Activated T-helper 1 cell treated with anti-CD3 and anti-CD28 coated beads, Interleukin-12 subunit alpha, Interleukin-12 subunit beta, Interleukin-2, Interleukin-4 antibody, amounts not matched to agents 30 ng/mL and 10 ng/mL and 1 ng/mL, durations not matched to agents 14 hours and 24 hours and 36 hours (primary cell): ENCODE data around the gene TMPRSS13. TPM values are rescaled to one million over a fixed set of nuclear protein-coding genes. Genes with fewer than 3 reads are reported as not detected.
"Not testable (repeated sequence)": the region's sequence is repeated elsewhere in the genome, so short reads cannot be mapped to it uniquely, and the experiment has no call there.

ENCODE experiments used
- DNase-seq: peaks from one replicate; pipeline ENCODE4 v3.0.0; 2021; ENCODE audit warnings: low spot score
- H3K27ac Mint-ChIP-seq: one replicate; pipeline ENCODE4 v1.8.0; 2021; ENCODE audit warnings: mild to moderate bottlenecking, mixed read lengths
- H3K27me3 Mint-ChIP-seq: one replicate; pipeline ENCODE4 v1.8.0; 2022; ENCODE audit warnings: mild to moderate bottlenecking, moderate library complexity, mixed read lengths; ENCODE audit not compliant: insufficient read depth
- H3K36me3 Mint-ChIP-seq: one replicate; pipeline ENCODE4 v1.8.0; 2021; ENCODE audit warnings: low read depth, mixed read lengths
- H3K4me1 Mint-ChIP-seq: one replicate; pipeline ENCODE4 v1.8.0; 2021; ENCODE audit warnings: low read depth, mixed read lengths
- H3K4me3 Mint-ChIP-seq: one replicate; pipeline ENCODE4 v1.8.0; 2021; ENCODE audit warnings: mild to moderate bottlenecking, moderate library complexity, mixed read lengths
- H3K9me3 Mint-ChIP-seq: one replicate; pipeline ENCODE4 v1.8.0; 2021; ENCODE audit warnings: mixed read lengths
- intact Hi-C: fragments of 100-400 bp; cut with micrococcal nuclease; formaldehyde crosslinking; loops from one replicate; pipeline ENCODE4 v1.15.1; 2024
- total RNA-seq: library from RNA; stranded (reverse); gene quantifications from 2 replicates; pipeline ENCODE4 v1.2.3, GENCODE V29; 2022

The TMPRSS13 gene
- total RNA-seq, 1 donor from 2014 or later: 1.5 TPM

DNA sequence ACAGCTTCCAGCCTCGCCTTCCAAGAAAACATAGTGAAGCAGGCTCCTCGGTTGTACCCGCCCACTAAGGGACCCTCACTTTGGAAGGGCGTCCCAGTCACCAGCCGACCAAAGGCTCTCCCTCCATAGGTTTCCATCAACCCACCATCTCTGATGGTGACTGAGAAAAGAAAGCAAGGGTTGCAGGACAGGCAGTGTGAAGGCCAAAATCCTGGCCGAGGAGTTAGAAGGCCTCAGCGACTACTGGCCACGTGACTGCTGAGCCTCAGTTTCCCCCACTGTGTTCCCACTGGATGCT lies 55.4 kb downstream of the TMPRSS13 start:
- no peaks in the 10 kb centered on the region for H3K36me3 Mint-ChIP-seq
- no peak overlapping the region for H3K4me3 Mint-ChIP-seq
- no peak overlapping the region for H3K27ac Mint-ChIP-seq
- H3K27me3 Mint-ChIP-seq: peaks cover 55% of the 10 kb centered on the region
- peaks cover 23% of the 10 kb centered on the region for H3K4me1 Mint-ChIP-seq
- intact Hi-C loops: loop anchor here (2.0 kb wide), 1 partner anchor 33 kb away; no protein-coding TSS in a partner anchor
- H3K9me3 Mint-ChIP-seq: no peaks in the 10 kb centered on the region
- DNase-seq: no peak

DNA sequence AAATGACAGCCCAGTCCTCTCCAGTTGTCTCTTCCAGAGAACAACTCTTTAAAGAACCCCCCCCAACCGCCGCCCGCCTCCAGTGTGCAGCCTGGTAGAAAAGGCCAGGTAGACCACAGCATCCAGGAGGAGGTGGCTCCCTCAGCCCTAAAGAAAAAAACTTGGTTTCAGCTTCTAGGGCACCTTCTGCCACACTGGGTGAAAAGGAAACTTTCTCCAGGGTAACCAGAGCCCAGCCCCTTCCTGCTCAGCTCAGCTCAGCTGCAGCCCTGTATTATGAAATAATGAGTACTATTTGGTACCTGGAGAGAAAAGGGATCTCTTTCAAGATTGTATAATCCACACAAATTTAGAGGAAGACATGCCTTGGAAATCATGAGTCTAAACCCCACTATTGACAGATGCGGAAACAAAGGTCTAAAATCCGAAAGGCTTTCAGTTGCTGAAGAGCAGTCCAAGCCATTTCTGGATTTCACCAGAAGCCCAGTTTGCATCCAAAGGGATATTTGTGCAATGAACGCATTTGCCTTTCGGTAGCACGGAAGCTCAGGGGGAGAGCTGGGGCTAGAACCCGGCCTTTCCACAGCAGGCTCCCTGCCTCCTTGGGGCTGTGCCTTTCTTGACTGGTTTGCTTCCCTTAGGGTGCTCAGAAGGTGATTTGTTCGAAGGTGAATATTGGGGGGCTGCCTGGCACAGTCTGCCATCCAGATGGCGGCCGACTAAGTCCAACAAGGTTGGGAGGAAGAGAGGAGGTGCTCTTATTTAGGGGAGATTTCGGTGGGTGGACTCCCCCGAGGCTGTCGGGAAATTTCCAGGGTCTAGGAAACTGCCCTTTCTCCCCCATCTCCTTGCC lies 56.0 kb downstream of the TMPRSS13 start:
- Mint-ChIP-seq H3K9me3 (no peaks in the 10 kb centered on the region), H3K4me1 (peaks cover 23% of the 10 kb centered on the region), H3K27me3 (peaks cover 49% of the 10 kb centered on the region), H3K36me3 (no peaks in the 10 kb centered on the region), H3K27ac (no peak overlapping the region), H3K4me3 (no peak overlapping the region)
- DNase-seq: no peak
- intact Hi-C loops: no loop called here

DNA sequence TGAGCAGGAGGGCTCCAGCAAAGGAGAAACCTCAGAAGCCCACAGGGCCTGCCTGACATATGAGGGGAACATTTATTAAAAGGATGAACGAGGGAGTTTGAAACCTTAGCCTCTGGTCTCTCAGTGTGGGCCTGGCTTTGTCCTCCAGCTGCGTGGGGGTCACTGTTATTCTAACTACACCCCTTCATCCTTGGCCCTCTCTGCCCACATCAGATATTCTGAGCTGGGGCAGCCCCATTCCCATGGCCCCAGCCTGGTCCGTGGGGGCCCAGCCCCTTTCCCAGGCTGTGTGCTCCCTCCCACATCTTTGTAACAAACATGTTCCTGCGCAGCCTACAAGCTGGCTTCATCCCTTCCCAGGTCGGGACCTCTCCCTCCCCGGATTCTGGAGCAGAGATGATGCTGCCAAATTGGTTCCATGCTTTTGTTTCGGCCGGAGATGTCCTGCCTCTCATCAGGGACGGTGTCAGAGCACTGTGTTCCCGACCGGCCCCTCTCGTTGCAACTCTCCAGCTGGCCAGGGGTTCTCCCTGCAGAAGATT lies 56.7 kb downstream of the TMPRSS13 start:
- Mint-ChIP-seq H3K4me1 (peaks cover 23% of the 10 kb centered on the region), H3K4me3 (no peak overlapping the region), H3K27me3 (peaks cover 46% of the 10 kb centered on the region), H3K36me3 (no peaks in the 10 kb centered on the region), H3K9me3 (no peaks in the 10 kb centered on the region), H3K27ac (no peak overlapping the region)
- DNase-seq: no peak
- intact Hi-C loops: no loop called here

DNA sequence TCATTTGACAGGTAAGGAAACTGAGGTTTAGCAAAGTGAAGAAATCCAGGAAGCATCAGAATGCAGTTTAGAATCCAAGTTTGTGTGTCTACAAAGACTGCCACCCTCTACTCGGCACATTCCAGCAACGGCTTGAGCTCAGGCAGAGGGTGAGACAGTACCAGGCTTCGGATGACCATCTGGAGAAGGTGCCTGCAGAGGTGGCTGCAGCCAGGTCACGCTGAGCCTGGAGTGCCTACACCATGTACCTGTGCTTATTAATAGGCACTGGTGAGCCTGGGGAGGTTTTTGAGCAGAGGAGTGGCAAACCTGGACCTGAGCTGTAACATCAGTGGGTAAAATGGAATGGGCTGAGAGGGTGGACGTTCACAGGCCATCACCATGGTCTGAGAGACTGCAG lies 57.4 kb downstream of the TMPRSS13 start:
- no peak overlapping the region for H3K4me3 Mint-ChIP-seq
- H3K36me3 Mint-ChIP-seq: no peaks in the 10 kb centered on the region
- no peaks in the 10 kb centered on the region for H3K9me3 Mint-ChIP-seq
- DNase-seq: no peak
- intact Hi-C loops: no loop called here
- peaks cover 23% of the 10 kb centered on the region for H3K4me1 Mint-ChIP-seq
- peaks cover 39% of the 10 kb centered on the region for H3K27me3 Mint-ChIP-seq
- H3K27ac Mint-ChIP-seq: no peak overlapping the region

DNA sequence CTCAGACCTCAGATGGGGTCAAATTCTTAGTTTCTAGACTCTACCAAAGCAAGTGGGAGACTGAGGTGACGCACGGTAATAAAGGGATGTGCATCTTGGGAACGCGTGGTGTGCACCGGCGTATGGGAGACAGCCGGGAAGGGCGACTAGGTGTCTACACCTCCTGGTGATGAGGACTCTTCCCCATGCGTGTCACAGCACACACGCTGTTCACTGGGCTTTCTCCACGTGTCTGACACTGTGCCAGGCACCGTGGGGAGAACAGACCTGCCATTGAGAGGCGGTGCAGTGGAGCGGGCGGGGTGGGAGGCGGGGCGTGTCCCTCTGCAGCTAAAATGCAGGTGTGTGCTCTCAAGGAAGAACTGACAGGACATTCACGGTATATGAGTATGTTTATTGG lies 58.0 kb downstream of the TMPRSS13 start:
- Mint-ChIP-seq H3K9me3 (no peaks in the 10 kb centered on the region), H3K36me3 (no peaks in the 10 kb centered on the region), H3K27ac (no peak overlapping the region), H3K27me3 (peaks cover 36% of the 10 kb centered on the region), H3K4me3 (no peak overlapping the region), H3K4me1 (peaks cover 22% of the 10 kb centered on the region)
- intact Hi-C loops: no loop called here
- no peak for DNase-seq

DNA sequence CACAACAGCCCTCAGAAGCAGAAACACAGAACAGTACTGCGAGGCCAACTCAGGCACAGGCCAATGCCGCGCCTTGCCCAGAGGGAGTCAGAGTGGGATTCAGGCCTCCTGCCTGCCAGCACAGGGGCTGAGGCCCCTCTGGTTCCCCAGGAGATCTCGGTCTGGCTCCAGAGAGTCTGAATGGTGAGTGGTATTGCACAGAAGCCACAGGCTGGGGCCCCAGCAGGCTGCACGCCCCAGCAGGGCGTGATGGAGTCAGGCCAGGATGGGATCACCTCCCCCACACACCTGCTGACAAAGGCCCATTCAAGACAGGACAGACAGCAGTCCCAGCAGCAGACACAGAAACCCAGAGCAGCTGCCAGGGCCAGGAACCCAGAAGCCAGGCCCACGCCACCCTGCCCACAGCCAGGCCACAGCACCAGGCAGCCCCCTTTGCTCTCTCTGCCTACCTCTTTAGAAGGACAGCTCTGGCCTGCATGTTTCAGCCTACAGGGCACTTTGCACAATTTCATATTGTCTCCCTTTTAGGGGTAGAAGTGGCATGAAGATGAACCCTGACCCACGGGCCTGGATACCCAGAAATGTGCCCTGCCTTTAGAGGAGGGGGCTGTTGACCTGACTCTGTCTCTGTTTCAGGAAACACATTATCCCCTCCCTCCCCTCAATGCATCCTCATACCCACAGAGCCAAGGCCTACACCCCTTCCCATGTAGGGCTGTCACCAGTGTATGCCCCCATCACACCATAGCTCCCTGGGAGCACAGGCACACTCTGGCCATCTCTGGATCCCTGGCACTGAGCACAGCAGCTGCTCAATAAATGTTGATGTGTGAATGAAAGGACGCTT lies 58.9 kb downstream of the TMPRSS13 start:
- intact Hi-C loops: no loop called here

DNA sequence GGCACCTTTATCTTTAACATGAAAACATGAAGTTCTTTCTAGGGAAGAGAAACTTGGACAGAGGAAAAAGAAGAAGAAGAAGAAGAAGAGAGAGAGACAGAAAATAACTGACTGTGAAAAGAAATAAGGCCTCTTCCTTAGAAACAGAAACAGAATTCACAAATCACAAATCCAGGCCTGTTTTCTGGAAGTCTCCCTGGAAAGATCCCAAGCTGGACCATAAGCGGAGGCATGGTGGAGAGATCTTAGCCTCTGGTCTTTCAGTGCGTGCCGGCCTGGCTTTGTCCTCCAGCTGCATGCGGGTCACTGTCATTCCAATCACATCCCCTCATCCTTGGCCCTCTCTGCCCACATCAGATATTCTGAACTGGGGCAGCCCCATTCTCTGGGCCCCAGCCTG lies 59.6 kb downstream of the TMPRSS13 start:
- intact Hi-C loops: no loop called here
- Mint-ChIP-seq H3K4me1 (peaks cover 7% of the 10 kb centered on the region), H3K4me3 (no peak overlapping the region), H3K27me3 (peaks cover 26% of the 10 kb centered on the region), H3K27ac (no peak overlapping the region), H3K36me3 (no peaks in the 10 kb centered on the region), H3K9me3 (no peaks in the 10 kb centered on the region)
- DNase-seq: no peak

More for the DNA sequence above, 58.9 kb downstream of the TMPRSS13 start:
- no peaks in the 10 kb centered on the region for H3K36me3 Mint-ChIP-seq
- H3K27me3 Mint-ChIP-seq: peaks cover 28% of the 10 kb centered on the region
- H3K9me3 Mint-ChIP-seq: no peaks in the 10 kb centered on the region
- H3K27ac Mint-ChIP-seq: no peak overlapping the region
- no peak overlapping the region for H3K4me3 Mint-ChIP-seq
- peaks cover 13% of the 10 kb centered on the region for H3K4me1 Mint-ChIP-seq
- DNase-seq: no peak

DNA sequence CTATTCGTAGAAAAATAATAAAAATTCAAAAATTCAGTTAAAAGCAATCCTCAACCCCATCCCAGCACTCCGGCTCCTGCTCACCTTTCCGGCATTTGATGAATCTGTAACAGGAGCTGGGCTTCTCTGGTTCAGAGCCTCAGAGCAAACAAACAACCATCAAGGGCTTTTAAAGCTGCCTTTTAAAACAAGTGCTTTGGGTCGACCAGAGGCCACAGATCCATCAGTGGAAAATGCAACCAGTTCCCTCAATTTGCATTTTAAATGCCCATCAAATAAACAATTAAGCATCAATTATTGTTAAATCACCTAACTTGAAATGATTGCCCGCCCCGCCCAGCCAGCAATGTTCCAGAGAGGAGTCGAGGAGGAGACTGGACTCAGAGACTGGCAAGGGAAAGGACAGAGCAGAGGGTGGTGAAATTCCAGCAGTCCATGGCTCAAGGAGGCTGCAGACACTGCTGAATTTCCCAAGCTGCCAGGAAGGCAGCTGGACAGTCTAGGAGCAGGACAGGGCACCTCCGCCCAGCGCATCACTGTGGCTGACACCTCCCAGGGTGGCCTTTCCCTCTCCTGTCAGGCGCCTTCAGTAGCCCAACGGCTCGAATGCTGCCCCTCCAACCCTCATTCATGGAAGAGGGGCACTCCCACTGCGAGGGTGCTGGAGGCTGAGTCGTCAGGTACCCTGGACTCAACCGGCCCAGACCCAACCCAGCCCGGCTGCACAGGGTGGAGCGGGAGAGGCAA lies 60.2 kb downstream of the TMPRSS13 start:
- intact Hi-C loops: no loop called here
- Mint-ChIP-seq H3K4me3 (no peak overlapping the region), H3K9me3 (no peaks in the 10 kb centered on the region), H3K36me3 (no peaks in the 10 kb centered on the region), H3K27ac (no peak overlapping the region), H3K27me3 (peaks cover 25% of the 10 kb centered on the region), H3K4me1 (peaks cover 7% of the 10 kb centered on the region)
- DNase-seq: no peak

DNA sequence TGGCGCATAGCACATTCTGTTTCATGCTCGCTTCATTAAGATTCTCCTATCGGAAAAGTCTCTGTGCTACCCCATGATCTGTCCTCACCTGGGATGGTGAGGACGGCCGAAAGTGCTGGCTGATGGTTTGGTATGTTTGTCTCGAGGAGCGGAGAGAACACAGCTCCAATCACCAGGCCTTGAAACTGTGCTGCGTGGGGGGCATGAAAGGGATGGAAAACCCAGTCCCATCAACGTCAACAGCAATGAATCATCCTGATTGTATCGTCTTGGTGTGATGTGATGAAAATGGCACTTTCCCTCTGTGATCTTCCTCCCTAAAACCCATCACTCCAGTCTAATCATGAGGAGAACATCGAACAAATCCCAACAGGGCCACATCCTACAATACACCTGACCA lies 61.1 kb downstream of the TMPRSS13 start:
- peaks cover 24% of the 10 kb centered on the region for H3K27me3 Mint-ChIP-seq
- no peak overlapping the region for H3K4me3 Mint-ChIP-seq
- no peaks in the 10 kb centered on the region for H3K9me3 Mint-ChIP-seq
- no peak for DNase-seq
- no peaks in the 10 kb centered on the region for H3K36me3 Mint-ChIP-seq
- H3K4me1 Mint-ChIP-seq: peaks cover 3% of the 10 kb centered on the region
- no peak overlapping the region for H3K27ac Mint-ChIP-seq
- intact Hi-C loops: no loop called here

DNA sequence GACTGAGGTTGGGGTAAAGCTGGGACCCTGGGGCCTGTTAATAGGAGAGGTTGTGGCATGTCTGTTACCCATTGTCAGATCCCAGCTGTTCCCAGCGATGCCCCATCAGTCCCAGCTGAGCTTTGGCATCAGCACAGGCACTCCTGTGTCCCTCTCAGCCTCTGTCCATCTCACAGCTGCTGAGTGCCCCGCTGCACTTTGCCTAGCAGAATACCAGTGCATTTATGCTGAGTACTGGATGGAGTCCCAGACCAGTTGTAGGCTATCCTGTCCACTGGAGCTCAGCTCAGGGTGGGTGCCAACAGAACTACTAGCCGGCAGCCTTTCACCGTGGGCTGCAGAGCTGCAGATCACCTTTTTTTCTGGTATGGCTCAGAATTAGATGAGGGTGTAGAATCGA lies 62.7 kb downstream of the TMPRSS13 start:
- Mint-ChIP-seq H3K4me3 (no peak overlapping the region), H3K27ac (no peak overlapping the region), H3K9me3 (no peaks in the 10 kb centered on the region), H3K27me3 (peaks cover 25% of the 10 kb centered on the region), H3K4me1 (peaks cover 5% of the 10 kb centered on the region), H3K36me3 (no peaks in the 10 kb centered on the region)
- intact Hi-C loops: no loop called here
- no peak for DNase-seq

DNA sequence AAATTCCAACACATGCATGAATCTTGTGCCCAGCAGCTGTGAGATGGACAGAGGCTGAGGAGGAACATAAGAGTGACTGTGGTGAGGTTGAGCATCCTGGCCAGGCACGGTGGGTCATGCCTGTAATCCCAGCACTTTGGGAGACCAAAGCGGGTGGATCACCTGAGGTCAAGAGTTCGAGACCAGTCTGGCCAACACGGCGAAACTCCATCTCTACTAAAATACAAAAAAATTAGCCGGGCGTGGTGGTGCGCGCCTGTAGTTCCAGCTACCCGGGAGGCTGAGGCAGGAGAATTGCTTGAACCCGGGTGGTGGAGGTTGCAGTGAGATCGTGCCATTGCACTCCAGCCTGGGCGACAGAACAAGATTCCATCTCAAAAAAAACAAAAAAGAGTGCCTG lies 63.7 kb downstream of the TMPRSS13 start:
- H3K36me3 Mint-ChIP-seq, H3K4me1 Mint-ChIP-seq, H3K27ac Mint-ChIP-seq, H3K9me3 Mint-ChIP-seq, DNase-seq, intact Hi-C loops, H3K4me3 Mint-ChIP-seq: not testable (repeated sequence)
- H3K27me3 Mint-ChIP-seq: peaks cover 25% of the 10 kb centered on the region

DNA sequence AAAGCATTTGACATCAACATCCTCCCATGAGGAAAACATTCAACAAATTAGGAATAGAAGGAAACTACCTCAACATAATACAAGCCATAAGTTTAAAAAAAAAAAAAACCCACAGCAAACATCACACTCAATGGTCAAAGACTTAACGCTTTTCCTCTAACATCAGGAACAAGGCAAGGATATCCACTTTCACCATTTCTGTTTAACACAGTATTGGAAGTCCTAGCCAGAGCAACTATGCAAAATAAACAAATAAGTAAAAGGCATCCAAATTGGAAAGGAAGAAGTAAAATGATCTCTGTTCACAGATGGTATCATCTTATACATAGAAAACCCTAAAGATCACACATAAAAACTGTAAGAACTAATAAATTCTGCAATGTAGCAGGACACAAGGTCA lies 65.8 kb downstream of the TMPRSS13 start:
- Mint-ChIP-seq H3K4me1 (peaks cover 5% of the 10 kb centered on the region), H3K27ac (no peak overlapping the region), H3K9me3 (no peaks in the 10 kb centered on the region), H3K36me3 (no peaks in the 10 kb centered on the region), H3K4me3 (no peak overlapping the region), H3K27me3 (peaks cover 28% of the 10 kb centered on the region)
- intact Hi-C loops: no loop called here
- no peak for DNase-seq
